DOHH2 (cell line): ENCODE measurements around the gene ETV5.

Experiments used
- H3F3A ChIP-seq: fragments of 200-600 bp; sonication (generic), shearing (Covaris generic); 2 replicates; pipeline ENCODE4 v1.6.0; 2016; ENCODE audit warnings: antibody characterized with exemption, mild to moderate bottlenecking; ENCODE audit not compliant: control insufficient read depth, insufficient read depth
- H3K27ac ChIP-seq: fragments of 200-600 bp; sonication (generic); 2 replicates; pipeline ENCODE4 v1.5.1; 2014; ENCODE audit warnings: low read depth, mild to moderate bottlenecking, low read length, moderate library complexity
- H3K27me3 ChIP-seq: fragments of 200-600 bp; sonication (generic); 2 replicates; pipeline ENCODE4 v1.6.1; 2014; ENCODE audit warnings: mild to moderate bottlenecking, low read length, mixed read lengths; ENCODE audit not compliant: control insufficient read depth
- H3K36me3 ChIP-seq: fragments of 200-600 bp; sonication (generic); 2 replicates; pipeline ENCODE4 v1.6.1; 2014; ENCODE audit warnings: mild to moderate bottlenecking, low read length, moderate library complexity, mixed read lengths; ENCODE audit not compliant: control insufficient read depth
- H3K4me1 ChIP-seq: fragments of 200-600 bp; sonication (generic); 2 replicates; pipeline ENCODE4 v1.6.1; 2014; ENCODE audit warnings: mild to moderate bottlenecking, low read length, mixed read lengths; ENCODE audit not compliant: control insufficient read depth
- H3K4me2 ChIP-seq: fragments of 200-600 bp; sonication (generic); 2 replicates; pipeline ENCODE4 v1.6.0; 2014; ENCODE audit warnings: mild to moderate bottlenecking, low read length, moderate library complexity
- H3K4me3 ChIP-seq: fragments of 200-600 bp; sonication (generic); 2 replicates; pipeline ENCODE4 v1.5.1; 2014; ENCODE audit warnings: mild to moderate bottlenecking, low read length, mixed read lengths
- H3K79me2 ChIP-seq: fragments of 200-600 bp; sonication (generic); 2 replicates; pipeline ENCODE4 v1.6.1; 2014; ENCODE audit warnings: mild to moderate bottlenecking, low read length, mixed read lengths; ENCODE audit not compliant: control insufficient read depth
- H3K9me2 ChIP-seq: fragments of 200-600 bp; sonication (generic); replicated peaks from 2 replicates; pipeline ENCODE4 v1.6.1; 2014; ENCODE audit warnings: mild to moderate bottlenecking, low read length, mixed read lengths; ENCODE audit not compliant: control insufficient read depth
- H3K9me3 ChIP-seq: fragments of 200-600 bp; sonication (generic); 2 replicates; pipeline ENCODE4 v1.6.1; 2014; ENCODE audit warnings: antibody characterized with exemption, low read length, mixed read lengths; ENCODE audit not compliant: control insufficient read depth, insufficient read depth
- H4K20me1 ChIP-seq: fragments of 200-600 bp; sonication (generic); 2 replicates; pipeline ENCODE4 v1.6.0; 2014; ENCODE audit warnings: low read depth, mild to moderate bottlenecking, antibody characterized with exemption, low read length, moderate library complexity; ENCODE audit not compliant: control insufficient read depth, insufficient read depth
- CTCF ChIP-seq: fragments of 200-600 bp; sonication (generic); IDR thresholded peaks from one replicate; pipeline ENCODE4 v1.5.1; 2014; ENCODE audit warnings: antibody characterized with exemption, mild to moderate bottlenecking, low read depth, low read length; ENCODE audit not compliant: poor library complexity, severe bottlenecking
- EZH2phosphoT487 ChIP-seq: fragments of 200-600 bp; sonication (generic); IDR thresholded peaks from 2 replicates; pipeline ENCODE4 v1.6.1; 2017; ENCODE audit warnings: borderline replicate concordance, mild to moderate bottlenecking, antibody characterized with exemption, low read length, moderate library complexity, mixed read lengths

ETV5 gene

GRCh38 chr3:186108941-186109865 lies at the start of gene ETV5:
Gene ETV5 (minus strand): TSS chr3:186109089. CDS start chr3:186105868, 3,221 bp downstream.
- Histone ChIP-seq H3K9me2 (no peaks in the 10 kb centered on the region), H3K4me2 (peak within 1 kb of the TSS; percentile 68), H3K4me1 (peaks cover 26% of the 10 kb centered on the region), H3K36me3 (no peaks in the 10 kb centered on the region), H3K79me2 (no peaks in the 10 kb centered on the region), H3K9me3 (no peaks in the 10 kb centered on the region), H3K27me3 (peaks cover 89% of the 10 kb centered on the region), H4K20me1 (peaks cover 6% of the 10 kb centered on the region; the same call in 1 of the 2 replicates), H3F3A (no peaks in the 10 kb centered on the region), H3K4me3 (peak within 1 kb of the TSS; percentile 63), H3K27ac (no peak within 1 kb of the TSS)
- no peak; the same call in 1 of the 2 replicates for TF ChIP-seq EZH2phosphoT487
- TF ChIP-seq CTCF: no peak

GRCh38 chr3:186154641-186155040 lies 45.8 kb upstream of the ETV5 start:
- Histone ChIP-seq H3K4me2 (no peak overlapping the region), H3K9me3 (no peaks in the 10 kb centered on the region), H3K27ac (no peak overlapping the region), H4K20me1 (no peaks in the 10 kb centered on the region), H3K4me3 (no peak overlapping the region), H3K9me2 (no peaks in the 10 kb centered on the region), H3F3A (0 out of 2 replicates have a peak, but pooled peaks cover 4% of the 10 kb centered on the region), H3K36me3 (no peaks in the 10 kb centered on the region), H3K4me1 (peaks cover 29% of the 10 kb centered on the region), H3K27me3 (peaks cover 3% of the 10 kb centered on the region; the same call in 1 of the 2 replicates), H3K79me2 (no peaks in the 10 kb centered on the region)
- TF ChIP-seq EZH2phosphoT487 (no peak), CTCF (no peak)

- Histone ChIP-seq H3K27me3 (peaks cover 3% of the 10 kb centered on the region; the same call in 1 of the 2 replicates), H3K4me2 (peak overlapping the region; percentile 70), H4K20me1 (no peaks in the 10 kb centered on the region), H3K4me3 (peak overlapping the region; percentile 52), H3K9me2 (no peaks in the 10 kb centered on the region), H3F3A (0 out of 2 replicates have a peak, but pooled peaks cover 4% of the 10 kb centered on the region), H3K27ac (peak overlapping the region; percentile 47), H3K79me2 (no peaks in the 10 kb centered on the region), H3K4me1 (peaks cover 29% of the 10 kb centered on the region), H3K9me3 (no peaks in the 10 kb centered on the region), H3K36me3 (no peaks in the 10 kb centered on the region)
- no peak for TF ChIP-seq CTCF
- no peak for TF ChIP-seq EZH2phosphoT487
Measured at GRCh38 chr3:186152889-186153292, 44.0 kb upstream of the ETV5 start.
